ENCODE measurements around the gene RCE1.

- TF ChIP-seq, protein P1, sequence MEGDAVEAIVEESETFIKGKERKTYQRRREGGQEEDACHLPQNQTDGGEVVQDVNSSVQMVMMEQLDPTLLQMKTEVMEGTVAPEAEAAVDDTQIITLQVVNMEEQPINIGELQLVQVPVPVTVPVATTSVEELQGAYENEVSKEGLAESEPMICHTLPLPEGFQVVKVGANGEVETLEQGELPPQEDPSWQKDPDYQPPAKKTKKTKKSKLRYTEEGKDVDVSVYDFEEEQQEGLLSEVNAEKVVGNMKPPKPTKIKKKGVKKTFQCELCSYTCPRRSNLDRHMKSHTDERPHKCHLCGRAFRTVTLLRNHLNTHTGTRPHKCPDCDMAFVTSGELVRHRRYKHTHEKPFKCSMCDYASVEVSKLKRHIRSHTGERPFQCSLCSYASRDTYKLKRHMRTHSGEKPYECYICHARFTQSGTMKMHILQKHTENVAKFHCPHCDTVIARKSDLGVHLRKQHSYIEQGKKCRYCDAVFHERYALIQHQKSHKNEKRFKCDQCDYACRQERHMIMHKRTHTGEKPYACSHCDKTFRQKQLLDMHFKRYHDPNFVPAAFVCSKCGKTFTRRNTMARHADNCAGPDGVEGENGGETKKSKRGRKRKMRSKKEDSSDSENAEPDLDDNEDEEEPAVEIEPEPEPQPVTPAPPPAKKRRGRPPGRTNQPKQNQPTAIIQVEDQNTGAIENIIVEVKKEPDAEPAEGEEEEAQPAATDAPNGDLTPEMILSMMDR (conservative IDR thresholded peaks at IDR 0.05): no peak
- no peak for TF ChIP-seq ZFX (IDR thresholded peaks at IDR 0.05)
Measured at GRCh38 chr11:66884443-66884842, 41.2 kb downstream of the RCE1 start.

Measured in C4-2B (cell line).